Ascending aorta (tissue), 2 donors: ENCODE measurements around the gene USP12. TPM values are rescaled to one million over a fixed set of nuclear protein-coding genes. Genes with fewer than 3 reads are reported as not detected.
A peak's percentile ranks its signal among the peaks of the same experiment; 100 is the strongest.

ENCODE experiments used
- DNase-seq, 2 donors: peaks; one replicate each; pipeline ENCODE4 v3.0.0-alpha.2; 2019; ENCODE audit warnings: low spot score in 2 of 2
- H3K27ac ChIP-seq, 2 donors: fragments of 200-600 bp; sonication (generic); one replicate each; pipeline ENCODE4 v1.5.1; 2016 to 2017; ENCODE audit warnings: mild to moderate bottlenecking in 1 of 2
- H3K27me3 ChIP-seq: fragments of 200-600 bp; sonication (generic); one replicate; pipeline ENCODE4 v1.5.1; 2017
- H3K36me3 ChIP-seq, 2 donors: fragments of 200-600 bp; sonication (generic); one replicate each; pipeline ENCODE4 v1.5.1; 2016
- H3K4me1 ChIP-seq, 2 donors: fragments of 200-600 bp; sonication (generic); one replicate each; pipeline ENCODE4 v1.5.1; 2016 to 2017; ENCODE audit warnings: mild to moderate bottlenecking in 1 of 2
- H3K4me3 ChIP-seq, 2 donors: fragments of 200-600 bp; sonication (generic); one replicate each; pipeline ENCODE4 v1.5.1; 2016 to 2017; ENCODE audit warnings: mild to moderate bottlenecking in 1 of 2
- H3K9me3 ChIP-seq, 2 donors: fragments of 200-600 bp; sonication (generic); one replicate each; pipeline ENCODE4 v1.5.1; 2016
- intact Hi-C: fragments of 100-400 bp; cut with DNase I; formaldehyde crosslinking; loops from one replicate; pipeline ENCODE4 v1.15.1; 2023
- total RNA-seq: library from RNA; depleted of rRNA; stranded (reverse); fragments of >200 nt; gene quantifications from one replicate; pipeline ENCODE4 v1.1.0, GENCODE V29; 2016
- TF ChIP-seq, protein P1 (sequence below), 3 experiments: fragments of 200-600 bp in 2 of 3; fragments of 450-650 bp in 1 of 3; sonication (generic) in 2 of 3; IDR thresholded peaks; one replicate each; pipeline ENCODE4 v1.5.1; 2016 to 2019; ENCODE audit warnings: antibody characterized with exemption in 3 of 3, mild to moderate bottlenecking in 1 of 3, moderate library complexity in 1 of 3

The USP12 gene
- total RNA-seq, 1 donor from 2014 or later = 8.7 TPM

DNA sequence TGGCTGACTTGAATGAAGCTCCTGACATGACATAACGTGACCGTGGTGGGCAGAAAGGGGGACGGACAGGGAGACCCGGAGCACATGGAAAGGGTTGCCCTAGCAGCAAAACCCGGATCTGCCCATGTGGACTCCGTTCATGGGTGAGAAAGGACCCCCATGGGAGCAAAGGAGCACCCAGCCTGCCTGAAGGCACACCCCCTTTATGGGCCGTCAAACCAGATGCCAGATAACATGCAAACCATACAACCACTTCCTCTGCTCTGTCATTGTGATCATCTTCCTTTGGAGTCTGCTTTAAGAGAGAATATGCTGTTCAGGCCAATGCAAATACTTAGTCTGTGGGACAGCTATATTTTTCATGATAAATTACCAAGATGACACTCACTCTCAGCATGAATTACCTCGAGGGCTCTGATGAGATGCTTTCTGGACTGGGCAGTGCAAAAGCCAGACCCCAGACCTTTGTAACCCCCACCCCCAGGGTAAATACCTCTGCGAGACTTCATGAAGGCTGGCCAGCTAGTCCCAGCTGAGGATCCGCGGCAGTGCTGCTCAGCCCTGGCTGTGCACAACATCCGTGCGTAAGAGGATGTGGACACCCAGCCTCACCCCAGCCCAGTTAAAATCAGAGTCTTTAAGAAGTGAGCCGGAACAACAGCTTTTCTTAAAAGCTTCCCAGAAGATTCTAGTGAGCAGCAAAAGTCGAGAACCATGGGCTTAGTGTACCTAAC, 126.6 kb downstream of the USP12 start:
- TF ChIP-seq, protein P1, sequence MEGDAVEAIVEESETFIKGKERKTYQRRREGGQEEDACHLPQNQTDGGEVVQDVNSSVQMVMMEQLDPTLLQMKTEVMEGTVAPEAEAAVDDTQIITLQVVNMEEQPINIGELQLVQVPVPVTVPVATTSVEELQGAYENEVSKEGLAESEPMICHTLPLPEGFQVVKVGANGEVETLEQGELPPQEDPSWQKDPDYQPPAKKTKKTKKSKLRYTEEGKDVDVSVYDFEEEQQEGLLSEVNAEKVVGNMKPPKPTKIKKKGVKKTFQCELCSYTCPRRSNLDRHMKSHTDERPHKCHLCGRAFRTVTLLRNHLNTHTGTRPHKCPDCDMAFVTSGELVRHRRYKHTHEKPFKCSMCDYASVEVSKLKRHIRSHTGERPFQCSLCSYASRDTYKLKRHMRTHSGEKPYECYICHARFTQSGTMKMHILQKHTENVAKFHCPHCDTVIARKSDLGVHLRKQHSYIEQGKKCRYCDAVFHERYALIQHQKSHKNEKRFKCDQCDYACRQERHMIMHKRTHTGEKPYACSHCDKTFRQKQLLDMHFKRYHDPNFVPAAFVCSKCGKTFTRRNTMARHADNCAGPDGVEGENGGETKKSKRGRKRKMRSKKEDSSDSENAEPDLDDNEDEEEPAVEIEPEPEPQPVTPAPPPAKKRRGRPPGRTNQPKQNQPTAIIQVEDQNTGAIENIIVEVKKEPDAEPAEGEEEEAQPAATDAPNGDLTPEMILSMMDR (IDR thresholded peaks at IDR 0.05) = no peak
- no peaks in the 10 kb centered on the region for H3K9me3 ChIP-seq
- no peak overlapping the region for H3K27ac ChIP-seq
- no peaks in the 10 kb centered on the region for H3K27me3 ChIP-seq
- H3K4me1 ChIP-seq = no peaks in the 10 kb centered on the region
- no peak for DNase-seq
- intact Hi-C loops = no loop called here
- no peak overlapping the region for H3K4me3 ChIP-seq
- no peaks in the 10 kb centered on the region for H3K36me3 ChIP-seq

DNA sequence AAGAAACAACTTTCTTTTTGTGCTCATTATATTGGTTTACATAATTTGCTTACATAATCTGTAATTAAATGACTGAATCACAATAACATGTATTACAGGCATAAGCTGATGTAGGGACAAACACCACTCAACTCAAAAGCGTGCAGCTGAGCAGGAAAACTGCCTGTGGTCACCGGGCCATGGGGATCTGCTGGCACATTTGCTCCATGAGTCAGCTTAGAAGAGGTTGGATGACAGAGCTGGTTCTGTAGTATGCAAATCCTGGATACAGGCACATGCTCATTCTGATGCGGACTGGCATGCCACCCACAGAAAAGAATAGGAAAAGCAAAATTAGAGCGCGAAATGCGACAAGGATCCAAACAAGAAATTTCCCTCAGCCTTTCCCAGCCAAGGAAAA, 128.6 kb downstream of the USP12 start:
- H3K27me3 ChIP-seq = no peaks in the 10 kb centered on the region
- no peak overlapping the region for H3K27ac ChIP-seq
- intact Hi-C loops = no loop called here
- H3K36me3 ChIP-seq = no peaks in the 10 kb centered on the region
- DNase-seq = peak in 1 of 2 donors; percentile 72
- no peaks in the 10 kb centered on the region for H3K9me3 ChIP-seq
- H3K4me1 ChIP-seq = no peaks in the 10 kb centered on the region
- TF ChIP-seq, protein P1 (IDR thresholded peaks at IDR 0.05) = no peak
- no peak overlapping the region for H3K4me3 ChIP-seq

DNA sequence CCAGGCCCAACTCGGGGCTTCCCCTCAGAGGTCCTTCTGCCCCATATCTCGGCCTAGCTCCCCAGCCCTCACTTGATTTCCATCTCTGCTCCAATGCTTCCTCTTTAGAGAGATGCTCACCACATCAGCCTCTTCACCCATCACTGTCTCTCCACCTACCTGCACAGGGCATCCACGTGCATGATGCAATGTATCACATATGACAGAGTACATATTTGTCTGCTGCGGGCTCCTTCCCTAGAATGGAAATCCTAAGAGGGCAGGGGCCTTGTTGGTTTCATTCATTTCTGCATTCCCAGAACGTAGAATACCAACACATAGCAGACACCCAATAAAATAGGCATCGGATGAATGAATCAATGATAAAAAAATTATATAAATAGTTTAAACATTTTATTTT, 130.3 kb downstream of the USP12 start:
- intact Hi-C loops = no loop called here
- Histone ChIP-seq H3K27ac (no peak overlapping the region), H3K9me3 (no peaks in the 10 kb centered on the region), H3K27me3 (no peaks in the 10 kb centered on the region), H3K4me1 (no peaks in the 10 kb centered on the region), H3K4me3 (no peak overlapping the region), H3K36me3 (no peaks in the 10 kb centered on the region)
- DNase-seq = no peak
- TF ChIP-seq, protein P1 (IDR thresholded peaks at IDR 0.05) = no peak

DNA sequence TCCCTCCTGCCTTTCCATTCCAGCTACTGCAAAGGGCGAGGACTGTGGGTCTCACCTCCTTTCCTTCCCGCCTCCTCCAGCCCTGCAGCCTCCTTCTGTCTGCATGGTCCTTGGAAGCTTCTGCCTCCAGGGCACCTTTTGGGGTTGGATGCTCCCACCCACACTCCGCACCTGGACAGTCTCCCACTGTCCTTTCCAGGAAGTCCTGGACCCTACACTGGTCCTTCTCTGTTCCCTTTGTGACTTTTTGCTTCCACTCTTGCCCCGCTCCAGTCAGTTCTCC, 130.8 kb downstream of the USP12 start:
- H3K9me3 ChIP-seq = no peaks in the 10 kb centered on the region
- no peak for DNase-seq
- H3K36me3 ChIP-seq = no peaks in the 10 kb centered on the region
- H3K4me3 ChIP-seq = no peak overlapping the region
- TF ChIP-seq, protein P1 (IDR thresholded peaks at IDR 0.05) = no peak
- H3K27me3 ChIP-seq = no peaks in the 10 kb centered on the region
- no peaks in the 10 kb centered on the region for H3K4me1 ChIP-seq
- intact Hi-C loops = no loop called here
- no peak overlapping the region for H3K27ac ChIP-seq

DNA sequence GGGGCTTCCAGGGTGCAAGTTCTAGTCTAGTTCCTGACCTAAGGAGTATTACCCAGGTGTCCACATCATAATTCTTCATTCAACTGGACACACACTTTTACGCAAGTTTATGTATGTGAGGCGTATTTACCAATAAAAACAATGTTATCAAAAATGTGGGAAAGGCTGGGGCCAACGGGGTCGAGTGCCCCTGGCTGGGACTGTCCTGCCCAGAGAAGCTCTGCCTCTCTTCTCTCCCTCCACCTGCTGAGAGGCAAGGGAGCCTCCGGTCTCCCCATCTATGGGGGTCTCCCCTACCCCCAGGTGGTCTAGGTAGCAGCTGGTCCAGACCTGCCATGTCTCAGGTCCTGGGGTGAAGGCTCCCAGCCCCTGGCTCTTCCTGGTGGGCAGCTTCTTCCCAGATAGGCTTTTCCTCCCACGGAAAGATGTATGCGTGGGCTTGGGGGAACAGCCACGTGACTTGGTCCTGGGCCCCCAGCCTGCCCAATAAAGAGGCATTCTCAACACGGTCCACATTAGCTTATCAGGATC, 132.4 kb downstream of the USP12 start:
- H3K4me1 ChIP-seq = no peaks in the 10 kb centered on the region
- no peak overlapping the region for H3K4me3 ChIP-seq
- H3K27me3 ChIP-seq = no peaks in the 10 kb centered on the region
- intact Hi-C loops = no loop called here
- H3K9me3 ChIP-seq = no peaks in the 10 kb centered on the region
- TF ChIP-seq, protein P1 (IDR thresholded peaks at IDR 0.05) = no peak
- DNase-seq = no peak
- no peaks in the 10 kb centered on the region for H3K36me3 ChIP-seq
- H3K27ac ChIP-seq = no peak overlapping the region
